Retinal pigment epithelial cell (primary cell): ENCODE data around the gene MELTF.

Experiments
- DNase-seq: peaks from one replicate; pipeline ENCODE4 v3.0.0-alpha.2; 2010; ENCODE audit warnings: low read depth
- H3K4me3 ChIP-seq: 2 replicates; pipeline ENCODE4 v1.5.1; 2011; ENCODE audit warnings: mild to moderate bottlenecking, low read length, control low read depth, moderate library complexity
- TF ChIP-seq, protein P1 (sequence below): conservative IDR thresholded peaks from 2 replicates; pipeline ENCODE4 v1.5.1; 2011; ENCODE audit warnings: low read depth, low read length, control low read depth, inconsistent platforms

Gene MELTF

DNA sequence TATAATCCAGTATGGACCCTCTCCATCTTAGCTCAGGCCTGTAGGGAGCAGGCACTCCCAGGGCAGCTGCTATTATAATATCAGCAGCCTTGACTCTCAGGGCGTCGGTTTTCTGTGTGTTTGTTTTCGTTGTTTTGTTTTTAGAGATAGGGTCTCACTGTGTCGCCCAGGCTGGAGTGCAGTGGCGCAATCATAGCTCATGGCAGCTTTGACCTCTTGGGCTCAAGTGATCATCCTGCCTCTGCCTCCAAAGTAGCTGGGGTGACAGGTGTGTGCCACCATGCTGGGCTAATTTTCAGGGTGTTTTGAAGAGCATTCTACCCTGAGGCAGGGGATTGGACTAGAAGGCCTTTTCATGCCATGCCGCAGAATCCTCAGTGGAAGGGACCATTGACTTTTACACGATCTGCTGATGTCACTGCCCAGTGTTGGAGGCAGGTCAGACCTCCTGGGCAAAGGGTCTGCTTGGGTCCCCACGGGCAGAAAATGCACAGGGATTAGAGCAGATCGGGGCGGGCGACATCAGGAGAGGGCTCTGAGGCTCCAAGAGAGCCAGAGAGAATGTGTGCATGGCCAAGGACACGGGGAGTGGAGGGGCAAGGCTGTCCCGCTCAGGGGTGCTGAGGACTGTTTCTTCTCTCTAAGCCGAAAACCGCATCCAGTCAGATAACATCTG, 7.8 kb downstream of the MELTF start:
- TF ChIP-seq, protein P1, sequence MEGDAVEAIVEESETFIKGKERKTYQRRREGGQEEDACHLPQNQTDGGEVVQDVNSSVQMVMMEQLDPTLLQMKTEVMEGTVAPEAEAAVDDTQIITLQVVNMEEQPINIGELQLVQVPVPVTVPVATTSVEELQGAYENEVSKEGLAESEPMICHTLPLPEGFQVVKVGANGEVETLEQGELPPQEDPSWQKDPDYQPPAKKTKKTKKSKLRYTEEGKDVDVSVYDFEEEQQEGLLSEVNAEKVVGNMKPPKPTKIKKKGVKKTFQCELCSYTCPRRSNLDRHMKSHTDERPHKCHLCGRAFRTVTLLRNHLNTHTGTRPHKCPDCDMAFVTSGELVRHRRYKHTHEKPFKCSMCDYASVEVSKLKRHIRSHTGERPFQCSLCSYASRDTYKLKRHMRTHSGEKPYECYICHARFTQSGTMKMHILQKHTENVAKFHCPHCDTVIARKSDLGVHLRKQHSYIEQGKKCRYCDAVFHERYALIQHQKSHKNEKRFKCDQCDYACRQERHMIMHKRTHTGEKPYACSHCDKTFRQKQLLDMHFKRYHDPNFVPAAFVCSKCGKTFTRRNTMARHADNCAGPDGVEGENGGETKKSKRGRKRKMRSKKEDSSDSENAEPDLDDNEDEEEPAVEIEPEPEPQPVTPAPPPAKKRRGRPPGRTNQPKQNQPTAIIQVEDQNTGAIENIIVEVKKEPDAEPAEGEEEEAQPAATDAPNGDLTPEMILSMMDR: no peak
- no peak for DNase-seq
- no peak overlapping the region for H3K4me3 ChIP-seq

DNA sequence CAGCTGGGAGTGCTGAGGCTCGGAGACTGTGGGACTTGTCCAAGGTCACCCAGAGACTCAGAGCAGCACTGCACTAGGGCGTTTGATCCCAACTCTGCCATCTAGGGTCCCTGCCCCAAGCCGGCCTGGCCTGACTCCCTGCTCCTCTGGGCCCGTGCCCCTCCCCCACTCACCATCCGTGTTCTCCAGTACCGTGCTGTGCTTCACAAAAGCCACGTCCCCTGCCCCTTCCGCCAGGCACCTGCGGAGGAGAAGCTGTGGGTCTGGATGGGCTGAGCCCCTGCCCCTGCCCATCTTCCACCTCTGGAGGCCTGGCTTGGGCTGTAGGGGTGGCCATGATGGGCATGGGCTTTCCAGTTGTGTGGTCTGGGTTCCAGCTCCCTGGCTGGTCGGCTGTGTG, 8.4 kb downstream of the MELTF start:
- DNase-seq: no peak
- TF ChIP-seq, protein P1: no peak
- no peak overlapping the region for H3K4me3 ChIP-seq

DNA sequence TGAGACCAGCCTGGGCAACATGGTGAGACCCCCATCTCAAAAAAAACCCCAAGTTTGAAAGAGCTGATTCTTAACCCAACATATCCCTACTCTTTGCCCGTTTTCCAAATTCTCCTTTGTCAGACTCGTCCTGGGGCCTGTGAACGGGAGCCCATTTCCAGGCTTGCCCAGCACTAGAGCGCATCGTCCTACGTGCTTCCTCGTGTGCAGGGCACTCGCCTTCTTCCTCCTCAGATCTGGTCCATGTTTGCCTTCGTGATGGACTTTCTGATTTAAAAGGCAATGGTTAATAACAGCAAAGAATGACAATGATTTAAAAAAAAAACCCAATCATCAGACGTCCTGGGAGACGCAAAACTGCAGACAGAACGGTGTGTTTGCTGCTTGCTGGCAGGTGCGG, 10.1 kb downstream of the MELTF start:
- no peak for DNase-seq

DNA sequence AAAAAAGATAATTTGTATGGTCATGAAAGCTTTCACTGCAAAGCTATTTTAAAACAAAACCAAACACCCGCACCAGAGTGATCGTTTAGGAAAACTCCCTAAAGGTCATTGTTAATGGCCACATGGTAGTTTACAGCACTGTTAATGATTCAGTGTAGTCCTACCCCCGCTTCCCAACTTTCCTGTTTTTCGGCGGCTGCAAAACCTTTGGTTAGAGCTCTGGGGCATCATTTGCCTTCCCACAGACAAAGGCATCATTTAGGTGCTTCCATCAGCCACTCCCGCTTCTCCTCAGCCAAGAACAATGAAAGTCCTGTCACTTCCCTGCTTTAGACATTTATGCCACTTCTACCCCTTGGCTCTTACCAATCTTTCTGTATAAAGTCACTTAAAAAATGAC, 10.6 kb downstream of the MELTF start:
- H3K4me3 ChIP-seq: no peak overlapping the region
- TF ChIP-seq, protein P1: no peak
- no peak for DNase-seq

More for the DNA sequence above, 10.1 kb downstream of the MELTF start:
- TF ChIP-seq, protein P1: no peak
- H3K4me3 ChIP-seq: no peak overlapping the region

DNA sequence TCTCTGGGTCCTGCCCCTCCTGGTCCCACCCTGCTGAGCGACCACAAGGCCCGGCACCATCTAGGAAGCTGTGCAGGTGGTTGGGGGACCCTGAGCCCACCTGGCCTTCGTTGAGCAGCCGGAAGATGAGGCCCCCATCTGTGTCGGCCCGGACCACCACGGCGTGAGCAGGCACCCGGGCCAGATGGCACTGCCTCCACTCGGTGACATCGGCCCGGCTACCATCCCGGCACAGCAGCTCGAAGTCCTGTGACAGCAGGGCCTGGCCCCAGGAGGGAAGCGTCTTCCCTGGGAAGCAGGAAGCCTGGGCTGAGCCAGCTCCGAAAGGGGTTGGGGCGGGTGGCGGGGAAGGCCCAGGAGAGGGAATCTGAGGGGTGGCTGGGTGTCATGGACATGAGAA, 12.6 kb downstream of the MELTF start:
- TF ChIP-seq, protein P1: no peak
- DNase-seq: no peak
- H3K4me3 ChIP-seq: no peak overlapping the region

DNA sequence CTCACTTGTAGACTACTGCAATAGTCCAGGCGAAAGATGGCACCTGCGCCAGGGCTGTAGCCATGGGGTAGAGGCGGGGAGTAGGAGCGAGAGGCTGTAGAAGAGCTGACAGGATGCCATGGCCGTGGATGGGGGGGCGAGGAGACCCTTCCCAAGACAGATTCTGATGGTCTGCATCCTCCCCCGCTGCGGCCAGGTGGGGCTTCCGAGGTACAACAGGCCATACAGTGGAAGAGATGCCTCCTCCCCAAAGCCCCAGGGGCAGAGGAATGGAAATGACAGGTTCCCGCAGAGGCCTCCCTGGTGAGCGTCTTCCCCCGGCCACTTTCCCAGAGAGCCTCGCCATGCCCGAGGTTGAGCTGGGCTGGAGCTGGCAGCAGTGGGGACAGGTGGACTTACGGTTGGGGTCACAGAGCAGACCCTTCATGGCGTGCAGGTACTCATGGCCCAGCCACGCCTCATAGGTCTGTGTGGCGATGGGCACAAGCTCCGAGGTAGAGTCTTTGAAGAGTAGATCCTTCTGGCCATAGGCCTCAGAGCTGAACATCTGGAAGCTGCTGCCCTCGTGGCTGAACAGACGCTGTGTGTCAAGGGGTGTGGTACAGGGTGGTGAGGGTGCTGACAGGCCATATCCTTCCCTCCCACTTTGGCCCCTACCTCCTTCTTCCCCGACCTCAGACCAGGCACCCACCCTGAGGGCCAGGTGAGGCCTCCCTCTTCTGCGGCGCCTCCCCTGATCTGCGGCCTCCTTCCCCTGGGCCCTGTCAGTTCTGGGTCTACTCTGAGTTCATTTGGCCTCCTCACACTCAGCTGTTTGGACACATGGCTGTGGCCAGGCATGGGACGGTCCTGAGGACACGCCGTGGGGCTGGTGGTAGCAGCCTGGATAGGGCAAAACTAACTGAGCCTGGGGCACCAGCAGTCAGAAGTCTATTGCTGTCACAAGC, 13.6 kb downstream of the MELTF start:
- DNase-seq: no peak
- TF ChIP-seq, protein P1: no peak
- H3K4me3 ChIP-seq: no peak overlapping the region
